ENCODE data around the gene SEC23IP.

SEC23IP gene

DNA sequence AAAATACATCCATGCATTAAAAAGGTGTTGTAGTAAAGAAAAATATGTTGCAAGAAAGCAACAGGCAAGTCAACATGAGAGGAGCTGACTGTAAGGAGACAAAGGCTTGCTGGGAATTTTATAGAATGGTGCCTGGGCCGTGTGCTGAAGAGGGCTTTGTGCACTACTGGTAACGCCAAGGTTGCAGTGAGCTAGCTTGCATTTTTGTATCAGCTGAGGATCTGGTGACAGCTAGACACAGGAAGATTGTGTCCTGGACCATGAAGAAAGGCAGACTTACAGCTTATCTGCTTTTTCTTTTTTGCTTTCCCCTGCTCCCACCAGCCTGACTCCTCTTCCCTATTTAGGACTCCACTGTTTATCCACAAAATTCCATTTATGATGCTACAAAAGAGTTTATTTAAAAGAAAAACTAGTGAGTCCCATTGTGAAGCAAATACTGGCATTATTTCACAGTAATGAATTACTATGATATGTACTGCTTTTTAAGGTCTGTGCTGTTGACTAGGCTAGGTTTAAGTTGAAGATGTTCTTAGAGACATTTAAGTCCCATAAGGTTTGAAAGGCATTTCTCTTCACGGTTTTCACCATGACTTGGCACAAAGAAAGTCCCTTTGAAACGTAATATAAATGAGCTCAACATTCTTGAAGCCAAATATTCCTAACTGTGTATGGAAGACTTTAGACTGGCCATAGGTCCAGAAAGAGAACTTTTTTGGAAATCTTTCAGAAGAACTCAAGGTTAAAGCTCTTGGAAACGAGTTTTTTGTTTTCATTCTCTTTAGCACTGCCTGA, 88.6 kb downstream of the SEC23IP start (continued):
- TF ChIP-seq ZNF10 (tag by site-specific recombination; IDR thresholded peaks at IDR 0.05) (no peak), ZNF416 (tag by site-specific recombination; IDR thresholded peaks at IDR 0.05) (no peak), ZNF133 (tag by site-specific recombination; IDR thresholded peaks at IDR 0.05) (no peak)
- TF ChIP-seq, protein P1, sequence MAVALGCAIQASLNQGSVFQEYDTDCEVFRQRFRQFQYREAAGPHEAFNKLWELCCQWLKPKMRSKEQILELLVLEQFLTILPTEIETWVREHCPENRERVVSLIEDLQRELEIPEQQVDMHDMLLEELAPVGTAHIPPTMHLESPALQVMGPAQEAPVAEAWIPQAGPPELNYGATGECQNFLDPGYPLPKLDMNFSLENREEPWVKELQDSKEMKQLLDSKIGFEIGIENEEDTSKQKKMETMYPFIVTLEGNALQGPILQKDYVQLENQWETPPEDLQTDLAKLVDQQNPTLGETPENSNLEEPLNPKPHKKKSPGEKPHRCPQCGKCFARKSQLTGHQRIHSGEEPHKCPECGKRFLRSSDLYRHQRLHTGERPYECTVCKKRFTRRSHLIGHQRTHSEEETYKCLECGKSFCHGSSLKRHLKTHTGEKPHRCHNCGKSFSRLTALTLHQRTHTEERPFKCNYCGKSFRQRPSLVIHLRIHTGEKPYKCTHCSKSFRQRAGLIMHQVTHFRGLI (tag by site-specific recombination; IDR thresholded peaks at IDR 0.05), result no peak
- TF ChIP-seq, protein P2, sequence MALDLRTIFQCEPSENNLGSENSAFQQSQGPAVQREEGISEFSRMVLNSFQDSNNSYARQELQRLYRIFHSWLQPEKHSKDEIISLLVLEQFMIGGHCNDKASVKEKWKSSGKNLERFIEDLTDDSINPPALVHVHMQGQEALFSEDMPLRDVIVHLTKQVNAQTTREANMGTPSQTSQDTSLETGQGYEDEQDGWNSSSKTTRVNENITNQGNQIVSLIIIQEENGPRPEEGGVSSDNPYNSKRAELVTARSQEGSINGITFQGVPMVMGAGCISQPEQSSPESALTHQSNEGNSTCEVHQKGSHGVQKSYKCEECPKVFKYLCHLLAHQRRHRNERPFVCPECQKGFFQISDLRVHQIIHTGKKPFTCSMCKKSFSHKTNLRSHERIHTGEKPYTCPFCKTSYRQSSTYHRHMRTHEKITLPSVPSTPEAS (tag by site-specific recombination; IDR thresholded peaks at IDR 0.05), result no peak

GRCh38 chr10:119981826-119982225, 89.3 kb downstream of the SEC23IP start:
- CTCF ChIA-PET, result interaction anchor here (0.7 kb wide), 1 partner anchor 353 kb away, joined by 4 read pairs; no protein-coding TSS in a partner anchor
- Histone ChIP-seq H3K4me1 (ENCODE audit: control insufficient read depth, insufficient read depth, low read length) (no peaks in the 10 kb centered on the region), H3K4me3 (ENCODE audit: low read depth, low read length) (no peak overlapping the region), H3K9me3 (ENCODE audit: control insufficient read depth, insufficient read depth, low read depth, low read length) (no peaks in the 10 kb centered on the region), H3K27ac (ENCODE audit: extremely low read depth, low read depth, low read length) (no peak overlapping the region), H3K36me3 (ENCODE audit: control insufficient read depth in 2 of 2, insufficient read depth in 1 of 2, low read length in 2 of 2) (no peaks in the 10 kb centered on the region)
- POLR2A ChIA-PET, result no interaction called here
- TF ChIP-seq ZNF433 (tag by site-specific recombination; IDR thresholded peaks at IDR 0.05; ENCODE audit: low read depth) (no peak), ZNF596 (tag by site-specific recombination; IDR thresholded peaks at IDR 0.05) (no peak), ZNF23 (tag by site-specific recombination; IDR thresholded peaks at IDR 0.05; ENCODE audit: borderline replicate concordance) (no peak), ZXDB (tag by site-specific recombination; IDR thresholded peaks at IDR 0.05) (no peak), ZNF311 (tag by site-specific recombination; IDR thresholded peaks at IDR 0.05; ENCODE audit: borderline replicate concordance) (no peak), OVOL3 (tag by site-specific recombination; IDR thresholded peaks at IDR 0.05) (no peak), GLI4 (tag by site-specific recombination; IDR thresholded peaks at IDR 0.05) (no peak), ZNF10 (tag by site-specific recombination; IDR thresholded peaks at IDR 0.05) (no peak), ZNF239 (tag by site-specific recombination; IDR thresholded peaks at IDR 0.05) (no peak), ZNF174 (tag by site-specific recombination; IDR thresholded peaks at IDR 0.05) (no peak), ZNF776 (tag by site-specific recombination; IDR thresholded peaks at IDR 0.05; ENCODE audit: borderline replicate concordance) (no peak), ZNF664 (tag by site-specific recombination; IDR thresholded peaks at IDR 0.05) (no peak), ZBTB8A (tag by site-specific recombination; IDR thresholded peaks at IDR 0.05) (no peak)
- TF ChIP-seq, protein P3, sequence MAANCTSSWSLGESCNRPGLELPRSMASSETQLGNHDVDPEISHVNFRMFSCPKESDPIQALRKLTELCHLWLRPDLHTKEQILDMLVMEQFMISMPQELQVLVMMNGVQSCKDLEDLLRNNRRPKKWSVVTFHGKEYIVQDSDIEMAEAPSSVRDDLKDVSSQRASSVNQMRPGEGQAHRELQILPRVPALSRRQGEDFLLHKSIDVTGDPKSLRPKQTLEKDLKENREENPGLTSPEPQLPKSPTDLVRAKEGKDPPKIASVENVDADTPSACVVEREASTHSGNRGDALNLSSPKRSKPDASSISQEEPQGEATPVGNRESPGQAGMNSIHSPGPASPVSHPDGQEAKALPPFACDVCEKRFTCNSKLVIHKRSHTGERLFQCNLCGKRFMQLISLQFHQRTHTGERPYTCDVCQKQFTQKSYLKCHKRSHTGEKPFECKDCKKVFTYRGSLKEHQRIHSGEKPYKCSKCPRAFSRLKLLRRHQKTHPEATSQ (tag by site-specific recombination; IDR thresholded peaks at IDR 0.05), result no peak
- TF ChIP-seq, protein P4, sequence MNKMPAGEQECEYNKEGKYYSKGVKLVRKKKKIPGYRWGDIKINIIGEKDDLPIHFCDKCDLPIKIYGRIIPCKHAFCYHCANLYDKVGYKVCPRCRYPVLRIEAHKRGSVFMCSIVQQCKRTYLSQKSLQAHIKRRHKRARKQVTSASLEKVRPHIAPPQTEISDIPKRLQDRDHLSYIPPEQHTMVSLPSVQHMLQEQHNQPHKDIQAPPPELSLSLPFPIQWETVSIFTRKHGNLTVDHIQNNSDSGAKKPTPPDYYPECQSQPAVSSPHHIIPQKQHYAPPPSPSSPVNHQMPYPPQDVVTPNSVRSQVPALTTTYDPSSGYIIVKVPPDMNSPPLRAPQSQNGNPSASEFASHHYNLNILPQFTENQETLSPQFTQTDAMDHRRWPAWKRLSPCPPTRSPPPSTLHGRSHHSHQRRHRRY (tag by site-specific recombination; IDR thresholded peaks at IDR 0.05), result no peak
